ENCODE measurements around the gene COL1A1.

DNA sequence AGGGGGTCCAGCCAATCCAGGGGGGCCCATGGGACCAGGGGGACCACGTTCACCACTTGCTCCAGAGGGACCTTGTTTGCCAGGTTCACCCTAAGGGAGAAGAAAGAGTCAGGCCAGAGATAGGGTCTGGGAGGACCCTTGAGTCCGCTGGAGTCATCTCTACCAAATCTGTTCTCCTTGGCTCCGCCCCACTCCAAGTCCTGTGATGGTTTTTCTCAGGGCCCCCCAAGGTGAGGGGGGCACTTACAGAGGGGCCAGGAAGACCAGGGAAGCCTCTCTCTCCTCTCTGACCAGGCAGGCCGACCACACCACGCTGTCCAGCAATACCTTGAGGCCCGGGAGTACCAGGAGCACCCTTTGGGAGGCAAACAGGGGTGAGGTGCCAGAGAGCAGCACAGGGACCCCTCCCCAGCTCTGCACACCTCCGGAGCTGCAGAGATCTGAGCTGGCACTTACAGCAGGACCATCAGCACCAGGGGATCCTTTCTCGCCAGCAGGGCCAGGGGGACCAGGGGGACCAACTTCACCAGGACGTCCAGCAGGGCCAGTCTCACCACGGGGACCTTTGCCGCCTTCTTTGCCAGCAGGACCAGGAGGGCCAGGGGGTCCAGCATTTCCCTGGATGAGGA is 12.4 kb downstream of the COL1A1 start:
- TF ChIP-seq, protein P1, sequence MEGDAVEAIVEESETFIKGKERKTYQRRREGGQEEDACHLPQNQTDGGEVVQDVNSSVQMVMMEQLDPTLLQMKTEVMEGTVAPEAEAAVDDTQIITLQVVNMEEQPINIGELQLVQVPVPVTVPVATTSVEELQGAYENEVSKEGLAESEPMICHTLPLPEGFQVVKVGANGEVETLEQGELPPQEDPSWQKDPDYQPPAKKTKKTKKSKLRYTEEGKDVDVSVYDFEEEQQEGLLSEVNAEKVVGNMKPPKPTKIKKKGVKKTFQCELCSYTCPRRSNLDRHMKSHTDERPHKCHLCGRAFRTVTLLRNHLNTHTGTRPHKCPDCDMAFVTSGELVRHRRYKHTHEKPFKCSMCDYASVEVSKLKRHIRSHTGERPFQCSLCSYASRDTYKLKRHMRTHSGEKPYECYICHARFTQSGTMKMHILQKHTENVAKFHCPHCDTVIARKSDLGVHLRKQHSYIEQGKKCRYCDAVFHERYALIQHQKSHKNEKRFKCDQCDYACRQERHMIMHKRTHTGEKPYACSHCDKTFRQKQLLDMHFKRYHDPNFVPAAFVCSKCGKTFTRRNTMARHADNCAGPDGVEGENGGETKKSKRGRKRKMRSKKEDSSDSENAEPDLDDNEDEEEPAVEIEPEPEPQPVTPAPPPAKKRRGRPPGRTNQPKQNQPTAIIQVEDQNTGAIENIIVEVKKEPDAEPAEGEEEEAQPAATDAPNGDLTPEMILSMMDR (IDR thresholded peaks at IDR 0.05; ENCODE audit: insufficient read depth, low read depth, low read length), result no peak
- TF ChIP-seq EZH2 (IDR thresholded peaks at IDR 0.05; ENCODE audit: insufficient read depth, low read length), result no peak
